ENCODE measurements around the gene GPRASP1. TPM values are rescaled to one million over a fixed set of nuclear protein-coding genes. Genes with fewer than 3 reads are reported as not detected.

Gene GPRASP1
- total RNA-seq, 1 experiment from 2014 or later: 3.2 TPM

- CTCF ChIA-PET: no interaction called here
- POLR2A ChIA-PET (ENCODE audit: low non-redundant PET): no interaction called here
- Histone ChIP-seq H3K27ac (ENCODE audit: low read depth, low read length, poor library complexity, severe bottlenecking) (no peak overlapping the region), H3K4me1 (ENCODE audit: insufficient read depth, low read length, poor library complexity, severe bottlenecking) (no peaks in the 10 kb centered on the region), H3K4me3 (ENCODE audit: low read depth, low read length, poor library complexity, severe bottlenecking) (no peak overlapping the region), H3K36me3 (ENCODE audit: insufficient read depth, low read length, poor library complexity, severe bottlenecking) (no peaks in the 10 kb centered on the region), H3K27me3 (replicated peaks; ENCODE audit: insufficient read depth, low read depth, low read length, poor library complexity) (no peaks in the 10 kb centered on the region), H3K9me3 (ENCODE audit: low read depth, low read length, poor library complexity, severe bottlenecking) (peaks cover 3% of the 10 kb centered on the region)
- BruUV-seq (replicated peaks): no TSS peak
- TF ChIP-seq EZH2 (IDR thresholded peaks at IDR 0.05; ENCODE audit: borderline replicate concordance, low read depth, low read length, poor library complexity, severe bottlenecking) (no peak), CTCF (conservative IDR thresholded peaks at IDR 0.05; ENCODE audit: low read depth, low read length) (no peak)
- DNase-seq (ENCODE audit: low spot score): no peak
- intact Hi-C loops (cut with micrococcal nuclease; ENCODE audit: unreplicated experiment): no loop called here
Measured at GRCh38 chrX:102627640-102628039, 23.6 kb upstream of the GPRASP1 start.

GRCh38 chrX:102637561-102637960, 13.7 kb upstream of the GPRASP1 start:
- Histone ChIP-seq H3K4me1 (ENCODE audit: insufficient read depth, low read length, poor library complexity, severe bottlenecking) (no peaks in the 10 kb centered on the region), H3K36me3 (ENCODE audit: insufficient read depth, low read length, poor library complexity, severe bottlenecking) (no peaks in the 10 kb centered on the region), H3K27me3 (replicated peaks; ENCODE audit: insufficient read depth, low read depth, low read length, poor library complexity) (no peaks in the 10 kb centered on the region), H3K4me3 (ENCODE audit: low read depth, low read length, poor library complexity, severe bottlenecking) (no peak overlapping the region), H3K27ac (ENCODE audit: low read depth, low read length, poor library complexity, severe bottlenecking) (no peak overlapping the region), H3K9me3 (ENCODE audit: low read depth, low read length, poor library complexity, severe bottlenecking) (no peaks in the 10 kb centered on the region)
- no TSS peak for BruUV-seq (replicated peaks)
- CTCF ChIA-PET: no interaction called here
- intact Hi-C loops (cut with micrococcal nuclease; ENCODE audit: unreplicated experiment): no loop called here
- no peak for DNase-seq (ENCODE audit: low spot score)
- no peak for TF ChIP-seq EZH2 (IDR thresholded peaks at IDR 0.05; ENCODE audit: borderline replicate concordance, low read depth, low read length, poor library complexity, severe bottlenecking)
- TF ChIP-seq CTCF (conservative IDR thresholded peaks at IDR 0.05; ENCODE audit: low read depth, low read length): no peak
- POLR2A ChIA-PET (ENCODE audit: low non-redundant PET): no interaction called here

- no peaks in the 10 kb centered on the region for H3K9me3 ChIP-seq (ENCODE audit: low read depth, low read length, poor library complexity, severe bottlenecking)
- H3K27me3 ChIP-seq (replicated peaks; ENCODE audit: insufficient read depth, low read depth, low read length, poor library complexity): no peaks in the 10 kb centered on the region
- no peak overlapping the region for H3K27ac ChIP-seq (ENCODE audit: low read depth, low read length, poor library complexity, severe bottlenecking)
- no TSS peak for BruUV-seq (replicated peaks)
- H3K36me3 ChIP-seq (ENCODE audit: insufficient read depth, low read length, poor library complexity, severe bottlenecking): no peaks in the 10 kb centered on the region
- peak overlapping the region; percentile 44 for H3K4me3 ChIP-seq (ENCODE audit: low read depth, low read length, poor library complexity, severe bottlenecking)
- intact Hi-C loops (cut with micrococcal nuclease; ENCODE audit: unreplicated experiment): no loop called here
- ChIA-PET CTCF (no interaction called here), POLR2A (ENCODE audit: low non-redundant PET) (no interaction called here)
- TF ChIP-seq EZH2 (IDR thresholded peaks at IDR 0.05; ENCODE audit: borderline replicate concordance, low read depth, low read length, poor library complexity, severe bottlenecking) (no peak), CTCF (conservative IDR thresholded peaks at IDR 0.05; ENCODE audit: low read depth, low read length) (no peak)
- DNase-seq (ENCODE audit: low spot score): no peak
- H3K4me1 ChIP-seq (ENCODE audit: insufficient read depth, low read length, poor library complexity, severe bottlenecking): no peaks in the 10 kb centered on the region
Measured at GRCh38 chrX:102650903-102651241, 411 bp upstream of the GPRASP1 start.

Measured in A673 (cell line).